Endothelial cell (in vitro differentiated cells): ENCODE measurements around the gene NUP62. TPM values are rescaled to one million over a fixed set of nuclear protein-coding genes. Genes with fewer than 3 reads are reported as not detected.

Experiments used
- DNase-seq: peaks from one replicate; pipeline ENCODE4 v3.0.0; 2021; ENCODE audit warnings: low spot score
- H3K27ac Mint-ChIP-seq: one replicate; pipeline ENCODE4 v1.8.0; 2021; ENCODE audit warnings: mixed read lengths, inconsistent platforms; ENCODE audit not compliant: unreplicated experiment
- H3K27me3 Mint-ChIP-seq: one replicate; pipeline ENCODE4 v1.8.0; 2021; ENCODE audit warnings: mild to moderate bottlenecking, moderate library complexity, mixed read lengths, inconsistent platforms; ENCODE audit not compliant: unreplicated experiment
- H3K36me3 Mint-ChIP-seq: one replicate; pipeline ENCODE4 v1.8.0; 2021; ENCODE audit warnings: mild to moderate bottlenecking, low read depth, mixed read lengths, inconsistent platforms; ENCODE audit not compliant: unreplicated experiment
- H3K4me1 Mint-ChIP-seq: one replicate; pipeline ENCODE4 v1.8.0; 2021; ENCODE audit warnings: mild to moderate bottlenecking, mixed read lengths, inconsistent platforms; ENCODE audit not compliant: unreplicated experiment
- H3K4me3 Mint-ChIP-seq: one replicate; pipeline ENCODE4 v1.8.0; 2021; ENCODE audit warnings: mild to moderate bottlenecking, mixed read lengths, inconsistent platforms; ENCODE audit not compliant: unreplicated experiment
- H3K9me3 Mint-ChIP-seq: one replicate; pipeline ENCODE4 v1.8.0; 2021; ENCODE audit warnings: mixed read lengths, inconsistent platforms; ENCODE audit not compliant: unreplicated experiment
- total RNA-seq: library from RNA; stranded (reverse); fragmentation: NEBNext Ultra II Directional; extraction: Animal tissue kit (Norgen Biotek cat#: 25700); gene quantifications from one replicate; pipeline ENCODE4 v1.2.1, GENCODE V29; 2021; ENCODE audit not compliant: unreplicated experiment
- TF ChIP-seq, protein P1 (sequence below): fragments of 200-600 bp; sonication (generic); IDR thresholded peaks from one replicate; pipeline ENCODE4 v1.5.0; 2021; ENCODE audit warnings: antibody characterized with exemption; ENCODE audit not compliant: unreplicated experiment

Gene NUP62
- total RNA-seq, 1 donor from 2014 or later = 60.9 TPM

DNA sequence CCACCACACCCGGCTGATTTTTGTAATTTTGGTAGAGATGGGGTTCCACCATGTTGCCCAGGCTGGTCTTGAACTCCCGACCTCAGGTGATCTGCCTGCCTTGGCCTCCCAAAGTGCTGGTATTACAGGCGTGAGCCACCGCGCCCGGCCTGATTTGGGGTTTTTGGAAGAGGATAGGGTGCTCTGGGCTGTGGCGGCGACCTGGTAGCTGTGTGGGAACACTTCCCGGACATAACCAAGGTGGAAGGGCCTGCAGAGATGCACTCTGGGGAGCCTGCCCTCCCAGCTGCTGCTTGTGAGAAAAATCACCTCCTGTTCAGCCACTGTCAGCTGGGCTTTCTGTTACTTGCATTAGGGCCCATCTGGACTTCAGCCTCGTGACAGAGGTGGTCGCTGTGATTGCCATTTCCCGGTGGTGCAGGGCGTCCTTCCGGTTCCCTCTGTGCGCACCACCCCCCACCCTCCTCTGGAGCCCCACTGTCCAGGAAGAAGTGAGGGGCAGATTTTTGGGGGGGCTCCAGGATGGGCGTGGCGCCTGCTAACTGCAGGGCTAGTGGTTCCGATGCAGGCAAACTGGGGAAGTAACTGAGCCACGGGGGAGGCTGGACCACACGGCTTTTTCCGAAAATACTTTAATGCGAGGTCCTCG lies 40.1 kb downstream of the NUP62 start:
- H3K9me3 Mint-ChIP-seq = no peaks in the 10 kb centered on the region
- DNase-seq = no peak
- H3K4me3 Mint-ChIP-seq = no peak overlapping the region
- TF ChIP-seq, protein P1, sequence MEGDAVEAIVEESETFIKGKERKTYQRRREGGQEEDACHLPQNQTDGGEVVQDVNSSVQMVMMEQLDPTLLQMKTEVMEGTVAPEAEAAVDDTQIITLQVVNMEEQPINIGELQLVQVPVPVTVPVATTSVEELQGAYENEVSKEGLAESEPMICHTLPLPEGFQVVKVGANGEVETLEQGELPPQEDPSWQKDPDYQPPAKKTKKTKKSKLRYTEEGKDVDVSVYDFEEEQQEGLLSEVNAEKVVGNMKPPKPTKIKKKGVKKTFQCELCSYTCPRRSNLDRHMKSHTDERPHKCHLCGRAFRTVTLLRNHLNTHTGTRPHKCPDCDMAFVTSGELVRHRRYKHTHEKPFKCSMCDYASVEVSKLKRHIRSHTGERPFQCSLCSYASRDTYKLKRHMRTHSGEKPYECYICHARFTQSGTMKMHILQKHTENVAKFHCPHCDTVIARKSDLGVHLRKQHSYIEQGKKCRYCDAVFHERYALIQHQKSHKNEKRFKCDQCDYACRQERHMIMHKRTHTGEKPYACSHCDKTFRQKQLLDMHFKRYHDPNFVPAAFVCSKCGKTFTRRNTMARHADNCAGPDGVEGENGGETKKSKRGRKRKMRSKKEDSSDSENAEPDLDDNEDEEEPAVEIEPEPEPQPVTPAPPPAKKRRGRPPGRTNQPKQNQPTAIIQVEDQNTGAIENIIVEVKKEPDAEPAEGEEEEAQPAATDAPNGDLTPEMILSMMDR = no peak
- no peaks in the 10 kb centered on the region for H3K4me1 Mint-ChIP-seq
- H3K27me3 Mint-ChIP-seq = peaks cover 23% of the 10 kb centered on the region
- H3K36me3 Mint-ChIP-seq = peaks cover 20% of the 10 kb centered on the region
- H3K27ac Mint-ChIP-seq = no peak overlapping the region

DNA sequence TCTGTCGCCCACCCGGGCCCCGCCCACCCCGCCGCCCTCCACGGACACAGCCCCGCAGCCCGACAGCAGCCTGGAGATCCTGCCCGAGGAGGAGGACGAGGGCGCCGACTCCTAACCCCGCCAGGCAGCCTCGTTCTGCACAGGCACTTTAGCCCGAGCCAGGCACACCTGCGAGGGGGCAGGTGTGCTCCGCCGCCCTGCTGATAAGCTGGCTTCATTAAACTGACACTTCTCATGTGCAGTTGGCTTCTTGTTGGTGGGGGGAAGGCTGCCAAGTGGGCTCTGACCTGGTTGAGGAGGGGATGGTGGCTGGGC lies 40.8 kb downstream of the NUP62 start:
- DNase-seq = no peak
- Mint-ChIP-seq H3K36me3 (peaks cover 22% of the 10 kb centered on the region), H3K9me3 (no peaks in the 10 kb centered on the region), H3K27ac (no peak overlapping the region), H3K4me3 (no peak overlapping the region), H3K27me3 (peaks cover 23% of the 10 kb centered on the region), H3K4me1 (no peaks in the 10 kb centered on the region)
- TF ChIP-seq, protein P1 = no peak

DNA sequence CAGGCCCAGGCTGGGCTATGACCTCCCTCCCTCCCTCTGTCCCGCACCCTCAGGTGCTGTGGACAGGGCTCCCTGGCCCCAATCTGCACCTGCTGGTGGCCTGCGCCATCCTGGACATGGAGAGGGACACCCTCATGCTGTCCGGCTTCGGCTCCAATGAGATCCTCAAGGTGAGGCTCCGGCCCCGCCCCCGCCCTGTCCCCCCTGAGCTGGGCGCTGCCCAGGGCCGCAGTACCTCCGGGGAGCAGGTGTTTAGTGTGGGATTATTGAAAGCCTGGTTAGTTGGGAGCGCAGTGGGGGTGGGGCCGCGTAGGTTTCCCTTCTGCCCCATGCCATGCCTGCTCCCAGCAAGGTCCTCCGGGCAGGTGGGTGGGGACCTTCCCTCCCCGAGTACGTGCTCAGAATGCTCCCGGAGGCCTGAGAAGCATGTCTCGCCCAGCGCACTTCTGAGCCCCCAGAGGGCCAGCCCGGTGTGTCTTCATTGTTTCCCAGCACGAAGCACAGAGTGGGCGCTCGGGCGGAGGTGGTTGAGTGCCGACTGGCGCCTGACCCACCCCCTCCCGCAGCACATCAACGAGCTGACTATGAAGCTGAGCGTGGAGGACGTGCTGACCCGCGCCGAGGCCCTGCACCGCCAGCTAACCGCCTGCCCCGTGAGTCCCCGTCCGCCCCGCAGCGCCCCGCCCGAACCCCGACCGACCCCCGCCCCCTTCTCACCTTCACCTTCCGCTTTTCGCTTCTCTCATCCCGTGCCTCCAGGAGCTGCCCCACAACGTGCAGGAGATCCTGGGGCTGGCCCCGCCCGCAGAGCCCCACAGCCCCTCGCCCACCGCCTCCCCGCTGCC lies 41.4 kb downstream of the NUP62 start:
- no peak overlapping the region for H3K27ac Mint-ChIP-seq
- H3K4me1 Mint-ChIP-seq = no peaks in the 10 kb centered on the region
- H3K36me3 Mint-ChIP-seq = peaks cover 25% of the 10 kb centered on the region
- TF ChIP-seq, protein P1 = no peak
- no peak overlapping the region for H3K4me3 Mint-ChIP-seq
- H3K27me3 Mint-ChIP-seq = peaks cover 20% of the 10 kb centered on the region
- H3K9me3 Mint-ChIP-seq = no peaks in the 10 kb centered on the region
- no peak for DNase-seq

DNA sequence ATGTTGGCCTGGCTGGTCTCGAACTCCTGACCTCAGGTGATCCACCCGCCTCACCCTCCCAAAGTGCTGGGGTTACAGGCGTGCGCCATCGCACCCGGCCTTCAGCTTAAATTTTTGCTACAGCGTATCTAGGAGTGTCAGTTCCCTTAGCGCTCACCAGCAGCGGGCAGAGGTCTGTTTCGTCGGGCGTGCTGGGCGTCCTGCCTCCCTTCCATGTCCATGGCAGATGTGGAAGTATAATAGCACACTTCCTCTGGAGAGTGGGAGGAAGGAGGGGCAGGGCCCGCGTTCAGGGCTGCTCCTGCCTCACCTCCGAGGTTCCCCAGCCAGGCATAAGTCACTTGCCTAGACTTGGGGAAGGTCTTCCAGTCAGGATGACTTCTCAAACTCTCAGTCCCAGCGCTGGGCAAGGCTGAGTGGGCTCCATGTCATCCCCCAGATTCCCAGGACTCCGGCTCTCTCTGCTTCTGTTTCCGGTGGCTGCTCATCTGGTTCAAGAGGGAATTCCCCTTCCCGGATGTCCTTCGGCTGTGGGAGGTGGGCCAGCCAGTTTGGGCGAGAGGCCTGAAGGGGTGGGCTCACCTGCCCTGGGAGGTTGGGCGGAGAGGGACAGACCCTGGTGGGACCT lies 42.2 kb downstream of the NUP62 start:
- H3K4me1 Mint-ChIP-seq = no peaks in the 10 kb centered on the region
- H3K4me3 Mint-ChIP-seq = no peak overlapping the region
- H3K36me3 Mint-ChIP-seq = peaks cover 22% of the 10 kb centered on the region
- H3K27me3 Mint-ChIP-seq = peaks cover 15% of the 10 kb centered on the region
- no peak for DNase-seq
- H3K9me3 Mint-ChIP-seq = no peaks in the 10 kb centered on the region
- TF ChIP-seq, protein P1 = no peak
- H3K27ac Mint-ChIP-seq = no peak overlapping the region

DNA sequence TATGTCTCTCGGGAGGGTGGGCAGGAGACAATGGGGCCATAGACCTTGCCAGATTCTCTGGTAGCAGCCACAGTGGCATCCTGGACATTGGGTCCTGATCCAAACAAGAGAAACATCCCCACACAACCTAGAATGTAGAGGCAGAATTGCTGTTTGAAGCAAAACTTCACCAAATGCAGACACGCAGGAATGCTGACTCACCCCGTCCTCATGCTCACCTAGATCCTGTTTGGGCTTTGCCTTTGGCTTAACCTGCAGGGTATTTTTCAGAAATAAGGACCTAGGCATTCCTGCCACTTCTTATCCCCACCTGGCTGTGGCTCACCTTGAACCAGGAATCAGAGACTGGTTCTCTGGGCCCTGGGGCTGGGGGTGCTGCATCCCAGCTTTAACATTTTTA lies 44.5 kb downstream of the NUP62 start:
- no peaks in the 10 kb centered on the region for H3K4me1 Mint-ChIP-seq
- H3K27ac Mint-ChIP-seq = no peak overlapping the region
- peaks cover 30% of the 10 kb centered on the region for H3K36me3 Mint-ChIP-seq
- H3K27me3 Mint-ChIP-seq = peaks cover 9% of the 10 kb centered on the region
- no peaks in the 10 kb centered on the region for H3K9me3 Mint-ChIP-seq
- no peak overlapping the region for H3K4me3 Mint-ChIP-seq
- TF ChIP-seq, protein P1 = no peak
- DNase-seq = no peak
